SJSA1 (cell line): ENCODE data around the gene TRPV5. TPM values are rescaled to one million over a fixed set of nuclear protein-coding genes. Genes with fewer than 3 reads are reported as not detected.

Experiments
- DNase-seq, 2 experiments: peaks; one replicate each; pipeline ENCODE4 v3.0.0-alpha.2; 2015 to 2020; ENCODE audit warnings: low spot score in 2 of 2, low read depth in 1 of 2
- H3K27ac ChIP-seq: fragments of 250-450 bp; sonication (Bioruptor Pico); 2 replicates; pipeline ENCODE4 v1.5.1; 2020; ENCODE audit warnings: mild to moderate bottlenecking, moderate library complexity
- H3K27me3 ChIP-seq: fragments of 250-450 bp; sonication (Bioruptor Pico); replicated peaks from 2 replicates; pipeline ENCODE4 v1.5.1; 2020; ENCODE audit warnings: mild to moderate bottlenecking, moderate library complexity
- H3K36me3 ChIP-seq: fragments of 250-450 bp; sonication (Bioruptor Pico); 2 replicates; pipeline ENCODE4 v1.5.1; 2020; ENCODE audit warnings: mild to moderate bottlenecking
- H3K4me1 ChIP-seq: fragments of 250-450 bp; sonication (Bioruptor Pico); replicated peaks from 2 replicates; pipeline ENCODE4 v1.6.1; 2021; ENCODE audit warnings: mild to moderate bottlenecking
- H3K4me3 ChIP-seq: fragments of 250-450 bp; sonication (Bioruptor Pico); 2 replicates; pipeline ENCODE4 v1.5.1; 2020; ENCODE audit warnings: mild to moderate bottlenecking
- H3K9me3 ChIP-seq: fragments of 250-450 bp; sonication (Bioruptor Pico); replicated peaks from 2 replicates; pipeline ENCODE4 v1.5.1; 2020; ENCODE audit warnings: mild to moderate bottlenecking
- total RNA-seq: library from RNA; depleted of rRNA; stranded (reverse); fragments of >200 nt; shearing (Covaris generic); gene quantifications from 2 replicates; pipeline ENCODE4 v1.2.3, GENCODE V29; 2014

TRPV5 gene
- total RNA-seq, 1 experiment from 2014 or later = not detected

DNA sequence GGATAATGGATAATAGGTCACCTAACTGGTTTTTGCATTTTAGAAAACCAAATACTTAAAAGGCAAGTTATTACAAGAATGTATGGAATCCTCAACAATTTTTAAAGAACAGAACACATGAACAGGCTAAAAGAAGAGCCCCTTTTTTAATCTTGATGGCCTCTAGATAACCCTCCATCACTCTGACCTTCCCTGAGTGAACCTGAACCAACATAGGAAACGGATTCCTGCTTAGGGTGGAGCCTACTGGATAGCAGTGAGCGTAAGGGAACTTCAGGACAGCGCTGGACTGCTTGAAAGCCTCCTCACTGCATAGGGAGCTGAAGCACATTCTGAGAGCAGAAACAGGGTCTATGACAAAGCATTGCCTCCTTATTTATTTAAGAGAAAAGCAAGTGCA lies 20.5 kb downstream of the TRPV5 start:
- no peaks in the 10 kb centered on the region for H3K9me3 ChIP-seq
- H3K4me3 ChIP-seq = no peak overlapping the region
- no peak overlapping the region for H3K27ac ChIP-seq
- H3K4me1 ChIP-seq = no peaks in the 10 kb centered on the region
- no peaks in the 10 kb centered on the region for H3K36me3 ChIP-seq
- DNase-seq = no peak
- H3K27me3 ChIP-seq = no peaks in the 10 kb centered on the region

DNA sequence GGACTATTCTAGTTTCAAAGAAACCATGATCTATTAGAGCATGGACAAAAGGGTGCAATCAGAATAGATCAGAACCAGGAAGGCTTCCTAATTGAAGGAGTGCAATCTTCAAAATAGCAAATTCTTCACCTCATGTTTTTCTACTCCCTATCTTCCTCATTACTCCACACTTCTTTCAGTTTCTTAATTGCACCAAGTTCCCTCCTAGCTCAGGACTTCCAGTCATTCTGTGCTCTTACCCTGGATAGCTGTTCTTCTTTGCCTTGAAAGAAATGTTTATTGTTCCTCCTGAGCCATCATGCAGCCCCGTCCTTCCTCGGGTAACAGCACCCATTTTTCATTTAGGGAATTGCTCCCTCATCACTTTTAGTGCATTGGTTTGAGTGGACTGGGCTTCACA lies 23.1 kb downstream of the TRPV5 start:
- Histone ChIP-seq H3K9me3 (no peaks in the 10 kb centered on the region), H3K4me1 (no peaks in the 10 kb centered on the region), H3K4me3 (no peak overlapping the region), H3K27ac (no peak overlapping the region), H3K27me3 (no peaks in the 10 kb centered on the region), H3K36me3 (no peaks in the 10 kb centered on the region)
- DNase-seq = no peak

DNA sequence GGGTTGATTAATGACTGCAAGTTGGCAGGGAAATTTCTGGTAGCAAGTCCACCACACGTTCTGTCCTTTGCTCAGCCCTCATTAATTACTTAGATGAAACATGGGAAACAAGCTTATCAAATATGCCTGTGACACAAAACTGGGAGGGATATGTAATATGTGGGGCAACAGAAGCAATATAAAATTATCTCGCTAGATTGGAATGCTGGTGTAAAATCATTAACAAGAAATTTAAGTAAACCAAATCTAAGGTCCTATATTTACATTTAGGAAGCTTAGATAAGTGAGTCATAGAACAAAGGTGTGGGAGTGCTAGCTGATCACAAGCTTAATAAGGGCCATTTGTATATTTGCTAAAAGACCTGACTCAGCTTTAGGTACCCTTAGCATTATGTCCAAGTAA lies 23.5 kb downstream of the TRPV5 start:
- Histone ChIP-seq H3K36me3 (no peaks in the 10 kb centered on the region), H3K4me1 (no peaks in the 10 kb centered on the region), H3K27me3 (no peaks in the 10 kb centered on the region), H3K27ac (no peak overlapping the region), H3K9me3 (no peaks in the 10 kb centered on the region), H3K4me3 (no peak overlapping the region)
- no peak for DNase-seq

DNA sequence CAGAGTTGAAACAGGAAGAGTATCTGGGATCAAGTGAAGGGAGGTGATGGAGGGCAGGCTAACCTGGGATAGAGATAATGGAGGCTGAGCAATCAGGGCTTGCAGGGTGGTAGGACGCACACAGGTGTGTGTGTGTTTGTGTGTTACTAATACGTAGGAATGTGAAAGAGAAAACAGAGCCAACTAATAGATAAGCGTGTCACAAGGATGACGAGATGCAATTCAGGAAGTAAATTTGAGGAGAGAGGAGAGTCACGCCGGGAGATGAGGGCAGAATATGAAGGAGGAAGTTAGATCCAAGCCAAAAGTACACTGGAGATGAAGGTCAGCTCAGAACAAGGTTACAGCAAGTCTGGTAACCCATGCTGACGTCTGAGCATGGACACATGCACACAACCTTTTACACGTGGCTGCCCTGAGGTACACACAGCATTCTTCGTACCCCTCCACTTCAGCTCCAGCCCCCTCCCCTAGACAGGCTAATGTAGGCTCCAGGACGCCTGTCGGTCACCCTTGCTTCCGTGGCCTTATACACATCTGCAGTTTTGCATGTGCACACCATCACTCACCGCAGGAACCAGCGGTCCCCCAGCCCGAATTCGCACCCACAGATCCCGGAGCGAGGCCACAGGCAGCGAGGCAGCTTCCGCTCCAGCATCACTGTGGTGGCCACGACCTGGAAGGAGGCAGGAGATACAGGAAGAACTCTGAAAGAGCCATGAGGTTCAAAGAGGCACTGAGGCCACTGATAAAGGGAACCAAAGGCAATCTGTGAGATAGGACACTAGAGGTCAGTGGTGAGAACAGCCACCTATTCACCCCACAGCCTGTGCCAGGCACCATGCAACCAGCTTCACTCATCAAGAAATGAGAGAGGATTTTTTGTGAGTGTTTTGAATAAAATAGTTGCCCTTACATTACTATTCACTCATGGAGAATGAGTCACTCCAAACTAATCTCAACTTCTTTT lies 24.3 kb downstream of the TRPV5 start:
- Histone ChIP-seq H3K4me3 (no peak overlapping the region), H3K27ac (no peak overlapping the region), H3K36me3 (no peaks in the 10 kb centered on the region), H3K4me1 (no peaks in the 10 kb centered on the region), H3K9me3 (no peaks in the 10 kb centered on the region), H3K27me3 (no peaks in the 10 kb centered on the region)
- DNase-seq = peak in 1 of 2 experiments; percentile 11

DNA sequence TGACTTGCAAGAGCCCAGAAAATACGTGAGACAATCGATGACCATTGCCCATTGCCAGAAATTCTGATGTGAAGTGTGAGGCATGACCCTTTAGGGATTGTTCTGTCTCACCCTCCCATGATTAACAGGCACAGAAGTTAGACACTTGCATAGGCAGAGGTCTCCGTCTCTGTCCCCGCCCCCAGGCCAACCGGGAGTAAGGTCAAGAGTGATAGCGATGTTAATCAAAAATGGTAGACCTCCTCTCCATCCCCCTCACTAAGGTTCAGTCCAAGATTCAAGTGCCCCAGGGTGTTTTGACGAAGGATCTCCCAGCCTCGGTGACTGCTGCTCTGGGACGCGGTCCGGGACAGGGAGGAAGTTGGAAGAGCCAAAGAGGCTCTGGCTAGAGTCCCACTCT lies 25.3 kb downstream of the TRPV5 start:
- DNase-seq = no peak
- Histone ChIP-seq H3K36me3 (no peaks in the 10 kb centered on the region), H3K27ac (no peak overlapping the region), H3K4me3 (no peak overlapping the region), H3K9me3 (no peaks in the 10 kb centered on the region), H3K4me1 (no peaks in the 10 kb centered on the region), H3K27me3 (no peaks in the 10 kb centered on the region)

DNA sequence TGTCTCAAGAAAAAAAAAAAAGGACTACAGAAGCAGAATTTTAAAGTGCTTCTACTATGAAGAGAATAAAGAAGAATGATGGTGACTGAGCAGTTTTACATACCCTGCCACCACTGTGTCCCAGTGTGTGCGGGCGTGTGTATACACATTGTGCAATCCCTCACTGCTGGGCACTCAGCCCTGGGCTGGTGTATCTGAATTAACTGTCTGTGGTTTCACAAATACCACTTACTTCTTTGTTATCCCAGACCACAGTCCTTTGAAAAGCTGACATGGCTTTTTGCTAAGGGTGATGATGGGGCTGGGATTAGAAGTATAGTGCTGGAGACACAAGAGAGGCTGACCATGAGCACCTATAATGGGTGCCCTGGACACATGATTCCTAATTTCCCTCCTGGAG lies 26.9 kb downstream of the TRPV5 start:
- Histone ChIP-seq H3K9me3 (no peaks in the 10 kb centered on the region), H3K4me3 (no peak overlapping the region), H3K36me3 (no peaks in the 10 kb centered on the region), H3K4me1 (no peaks in the 10 kb centered on the region), H3K27ac (no peak overlapping the region), H3K27me3 (no peaks in the 10 kb centered on the region)
- DNase-seq = no peak

DNA sequence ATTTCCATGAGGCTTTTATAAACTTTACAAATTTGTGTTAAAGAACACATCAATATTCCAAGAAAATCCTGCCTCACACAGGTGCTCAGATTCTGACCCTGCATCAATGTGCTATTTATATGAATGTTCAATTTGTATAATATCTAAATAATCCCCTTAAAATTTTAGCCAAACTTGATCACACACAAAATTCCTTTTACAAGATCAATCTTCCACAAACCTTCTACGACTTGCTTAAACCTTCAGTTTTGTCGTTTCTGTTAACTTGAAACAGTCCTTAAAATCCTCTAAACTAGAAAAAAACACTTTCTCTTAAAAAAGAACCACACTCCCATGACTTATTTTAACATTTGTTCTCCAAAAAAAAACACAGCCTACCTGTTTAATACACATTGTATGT lies 27.8 kb downstream of the TRPV5 start:
- DNase-seq = no peak
- H3K9me3 ChIP-seq = no peaks in the 10 kb centered on the region
- no peaks in the 10 kb centered on the region for H3K4me1 ChIP-seq
- no peak overlapping the region for H3K4me3 ChIP-seq
- no peaks in the 10 kb centered on the region for H3K27me3 ChIP-seq
- H3K36me3 ChIP-seq = no peaks in the 10 kb centered on the region
- H3K27ac ChIP-seq = no peak overlapping the region

DNA sequence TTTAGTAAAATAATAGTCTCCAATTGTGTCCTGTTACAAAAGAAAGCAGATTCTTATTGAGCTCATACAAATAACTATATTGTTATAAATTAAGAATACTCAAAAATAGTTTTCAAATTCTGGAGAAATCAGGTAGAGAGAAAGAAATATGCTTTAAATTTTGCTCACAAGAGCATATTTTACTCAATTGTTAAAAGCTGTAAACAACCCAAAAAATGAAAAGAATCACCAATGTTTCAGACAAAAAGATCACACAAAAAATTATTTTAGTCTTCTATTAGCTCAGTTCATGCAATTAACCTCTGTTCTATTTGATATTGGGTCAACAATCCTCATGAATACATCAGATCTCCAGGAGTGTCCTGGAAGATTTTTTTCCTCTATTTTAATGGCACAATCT lies 29.4 kb downstream of the TRPV5 start:
- no peaks in the 10 kb centered on the region for H3K4me1 ChIP-seq
- DNase-seq = no peak
- no peaks in the 10 kb centered on the region for H3K36me3 ChIP-seq
- no peak overlapping the region for H3K4me3 ChIP-seq
- H3K27ac ChIP-seq = no peak overlapping the region
- H3K9me3 ChIP-seq = no peaks in the 10 kb centered on the region
- no peaks in the 10 kb centered on the region for H3K27me3 ChIP-seq

DNA sequence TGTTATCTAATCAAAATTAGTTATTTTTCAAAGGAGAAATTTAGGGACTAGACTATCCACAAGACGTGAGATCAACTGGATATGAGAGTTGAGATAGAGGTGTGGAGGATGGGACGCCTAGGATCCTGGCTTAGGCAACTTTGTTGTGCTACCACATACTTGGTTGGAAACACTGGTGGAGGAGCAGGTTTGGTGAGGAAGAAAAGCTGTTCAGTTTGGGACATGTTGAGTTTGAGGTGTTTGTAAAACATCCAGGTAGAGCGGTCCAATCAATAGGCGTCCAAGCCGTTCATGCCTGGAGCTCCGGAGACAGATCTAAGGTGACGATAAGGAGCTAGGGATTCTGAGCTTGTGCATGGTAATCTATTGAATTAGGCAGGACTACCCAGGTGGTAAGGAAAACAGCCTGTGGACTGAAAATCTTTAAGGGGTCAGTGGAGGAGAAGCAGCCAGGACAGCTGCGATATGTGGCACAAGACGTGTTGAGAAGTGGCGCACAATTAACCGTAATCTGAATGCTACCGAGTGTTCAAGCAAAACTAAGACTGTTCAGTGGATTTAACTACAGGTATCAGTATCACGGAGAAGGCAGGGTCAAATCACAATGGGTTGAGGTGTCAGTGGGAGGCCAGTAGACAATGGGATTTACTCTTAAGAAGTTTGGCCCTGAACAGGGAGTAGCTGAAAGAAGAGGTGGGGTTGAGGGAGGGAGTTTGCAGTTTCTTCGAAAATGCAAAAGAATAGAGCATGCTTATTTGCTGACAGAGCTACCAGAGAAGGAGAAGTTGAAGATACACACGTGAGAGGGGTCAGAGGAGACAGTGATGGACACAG lies 31.9 kb downstream of the TRPV5 start:
- H3K4me1 ChIP-seq = no peaks in the 10 kb centered on the region
- H3K27me3 ChIP-seq = no peaks in the 10 kb centered on the region
- H3K4me3 ChIP-seq = no peak overlapping the region
- H3K9me3 ChIP-seq = no peaks in the 10 kb centered on the region
- no peak for DNase-seq
- H3K36me3 ChIP-seq = no peaks in the 10 kb centered on the region
- H3K27ac ChIP-seq = no peak overlapping the region

DNA sequence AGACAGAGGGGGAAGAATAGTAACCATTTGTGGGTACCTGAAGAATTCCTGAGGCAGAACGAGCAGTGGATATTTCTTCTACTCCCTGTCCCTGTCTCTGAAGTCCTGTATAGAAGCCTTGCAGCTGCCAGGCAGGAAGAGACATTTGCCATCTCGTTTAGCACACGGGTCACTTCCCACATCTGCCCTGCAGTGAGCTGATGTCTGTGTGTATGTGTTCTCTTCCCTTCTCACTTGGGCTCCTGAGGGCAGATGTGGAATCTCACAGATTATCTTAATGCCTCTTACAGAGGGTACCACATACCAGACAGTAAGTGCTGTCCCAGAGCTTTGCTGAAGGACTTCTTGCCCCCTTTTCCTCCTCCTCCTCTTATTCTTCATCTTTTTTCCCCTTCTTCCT lies 33.9 kb downstream of the TRPV5 start:
- Histone ChIP-seq H3K27me3 (peaks cover 8% of the 10 kb centered on the region; the same call in 1 of the 2 replicates), H3K4me3 (no peak overlapping the region), H3K36me3 (no peaks in the 10 kb centered on the region), H3K27ac (no peak overlapping the region), H3K9me3 (no peaks in the 10 kb centered on the region), H3K4me1 (no peaks in the 10 kb centered on the region)
- DNase-seq = no peak

DNA sequence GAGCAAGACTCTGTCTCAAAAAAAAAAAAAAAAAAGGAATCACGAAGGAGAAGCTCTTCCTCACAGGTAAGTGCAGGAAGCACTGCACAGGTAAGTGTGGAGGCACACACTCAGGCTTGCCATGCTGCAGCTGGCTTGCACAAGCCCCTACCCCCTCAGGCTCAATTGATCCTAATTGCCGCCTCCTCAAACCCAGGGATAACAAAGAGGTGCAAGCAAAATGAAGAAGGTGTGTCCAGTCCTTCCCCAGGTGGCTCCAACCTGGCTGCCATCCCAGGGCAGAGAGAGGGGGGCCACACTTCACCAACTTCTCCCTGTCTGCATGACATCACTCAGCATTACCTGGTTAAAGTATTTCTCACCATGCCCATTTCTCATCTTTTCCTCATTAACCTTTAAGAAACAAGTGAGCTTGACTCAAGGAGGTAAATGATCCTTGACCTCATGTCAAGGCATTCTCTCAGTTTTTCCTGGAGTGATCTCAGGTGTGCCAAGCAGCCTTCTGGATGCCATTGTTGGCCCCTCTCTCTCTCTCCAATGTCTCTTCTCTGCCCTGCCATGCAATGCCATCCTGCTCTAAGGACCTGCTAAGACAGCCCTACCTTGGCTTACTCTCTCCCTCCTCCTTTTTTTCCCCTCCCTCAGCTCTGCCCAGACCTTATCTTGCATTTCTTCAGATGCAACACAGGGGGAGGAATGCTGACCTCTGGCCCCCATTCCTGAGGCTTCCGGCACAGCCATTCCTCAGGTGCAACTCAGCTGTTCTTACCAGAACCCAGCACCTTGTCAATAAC lies 35.0 kb downstream of the TRPV5 start:
- H3K27ac ChIP-seq = no peak overlapping the region
- peaks cover 8% of the 10 kb centered on the region; the same call in 1 of the 2 replicates for H3K27me3 ChIP-seq
- DNase-seq = no peak
- H3K36me3 ChIP-seq = no peaks in the 10 kb centered on the region
- no peaks in the 10 kb centered on the region for H3K9me3 ChIP-seq
- no peaks in the 10 kb centered on the region for H3K4me1 ChIP-seq
- H3K4me3 ChIP-seq = no peak overlapping the region

DNA sequence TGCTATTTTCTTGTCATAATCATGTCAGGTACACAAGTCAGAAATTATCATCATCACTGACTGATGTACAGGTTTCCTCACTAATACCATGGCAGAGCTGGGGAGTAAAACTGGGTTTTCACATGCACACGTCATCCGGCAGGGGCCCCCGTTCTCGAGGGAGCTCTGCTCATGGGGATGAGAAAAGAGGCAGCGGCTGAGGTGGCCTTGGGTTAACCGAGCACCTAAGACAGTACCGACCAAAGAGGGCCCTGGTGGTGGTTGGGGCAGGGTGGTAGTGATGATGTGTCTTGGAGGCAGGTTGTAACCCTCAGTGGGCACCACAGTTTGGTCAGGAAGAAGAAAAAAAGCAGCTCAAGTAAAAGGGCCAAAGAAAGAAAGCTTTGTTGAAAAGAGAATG lies 35.9 kb downstream of the TRPV5 start:
- H3K9me3 ChIP-seq = no peaks in the 10 kb centered on the region
- no peak for DNase-seq
- H3K27me3 ChIP-seq = peaks cover 8% of the 10 kb centered on the region; the same call in 1 of the 2 replicates
- H3K36me3 ChIP-seq = no peaks in the 10 kb centered on the region
- no peak overlapping the region for H3K4me3 ChIP-seq
- no peaks in the 10 kb centered on the region for H3K4me1 ChIP-seq
- no peak overlapping the region for H3K27ac ChIP-seq

DNA sequence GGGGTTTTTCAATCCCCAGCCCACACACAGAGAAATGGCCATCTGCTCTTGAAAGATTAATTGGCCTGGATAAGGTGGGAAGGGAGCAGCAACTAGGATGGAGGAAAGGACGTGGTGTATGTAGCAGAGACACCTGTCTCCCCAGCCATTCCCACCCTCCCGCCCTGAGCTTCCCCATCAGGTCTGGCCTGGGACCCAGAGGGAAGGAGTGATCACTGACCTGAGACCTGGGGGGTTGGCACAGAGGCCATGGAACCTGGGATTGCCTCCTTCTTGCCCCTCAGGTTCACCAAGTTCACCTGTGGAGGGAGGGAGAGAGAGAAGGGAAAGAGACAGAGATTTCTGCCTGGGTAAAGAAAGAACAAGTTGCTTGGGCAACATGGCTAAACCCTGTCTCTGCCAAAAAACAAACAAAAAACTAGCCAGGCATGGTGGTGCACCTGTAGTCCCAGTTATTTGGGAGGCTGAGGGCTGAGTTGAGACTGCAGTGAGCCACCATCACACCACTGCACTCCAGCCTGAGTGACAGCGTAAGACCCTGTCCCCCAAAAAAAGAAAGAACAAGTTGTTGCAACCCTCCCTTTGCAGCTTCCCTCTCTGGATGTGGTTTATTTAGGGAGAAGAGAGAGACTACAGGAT lies 36.7 kb downstream of the TRPV5 start:
- Histone ChIP-seq H3K36me3 (no peaks in the 10 kb centered on the region), H3K4me3 (no peak overlapping the region), H3K9me3 (no peaks in the 10 kb centered on the region), H3K27ac (no peak overlapping the region), H3K4me1 (no peaks in the 10 kb centered on the region), H3K27me3 (peaks cover 8% of the 10 kb centered on the region; the same call in 1 of the 2 replicates)
- no peak for DNase-seq
